Stimulated activated CD4-positive, alpha-beta T cell treated with anti-CD3 and anti-CD28 coated beads, TNF-alpha, amount 100 ng/mL, for 1 hour (primary cell): ENCODE results near the gene CMPK2.
"Not testable (repeated sequence)": the region's sequence is repeated elsewhere in the genome, so short reads cannot be mapped to it uniquely, and the experiment has no call there.

Source experiments
- DNase-seq, 3 donors: peaks; one replicate each; pipeline ENCODE4 v3.0.0-alpha.2; 2020; ENCODE audit warnings: low read depth in 3 of 3, low spot score in 1 of 3

The CMPK2 gene

GRCh38 chr2:6881046-6881445, 15.3 kb upstream of the CMPK2 start:
- no peak for DNase-seq

GRCh38 chr2:6880200-6880733, 14.6 kb upstream of the CMPK2 start:
- DNase-seq, result no peak

GRCh38 chr2:6879011-6879410, 13.3 kb upstream of the CMPK2 start:
- DNase-seq, result no peak

- DNase-seq, result no peak
Observed at GRCh38 chr2:6878549-6878948, 12.8 kb upstream of the CMPK2 start.

- DNase-seq, result no peak
Observed at GRCh38 chr2:6877402-6878304, 11.9 kb upstream of the CMPK2 start, which contains the start of gene RSAD2. RSAD2 (plus strand) TSS chr2:6877777; CDS start chr2:6877801, 24 bp downstream.

GRCh38 chr2:6876309-6876708, 10.6 kb upstream of the CMPK2 start:
- DNase-seq, result no peak

- DNase-seq, result no peak
Observed at GRCh38 chr2:6874032-6874431, 8.3 kb upstream of the CMPK2 start.

- DNase-seq, result no peak
Observed at GRCh38 chr2:6872394-6872793, 6.7 kb upstream of the CMPK2 start.

GRCh38 chr2:6866982-6867381, 1.3 kb upstream of the CMPK2 start:
- no peak for DNase-seq

- no peak for DNase-seq
Observed at GRCh38 chr2:6866275-6866671, 566 bp upstream of the CMPK2 start.

- peak in 1 of 3 donors; percentile 9 for DNase-seq
Observed at GRCh38 chr2:6864923-6865345, 773 bp downstream of the CMPK2 start.

- DNase-seq, result no peak
Observed at GRCh38 chr2:6864231-6864754, 1.4 kb downstream of the CMPK2 start.

- no peak for DNase-seq
Observed at GRCh38 chr2:6863792-6864191, 1.9 kb downstream of the CMPK2 start.

GRCh38 chr2:6860296-6860695, 5.4 kb downstream of the CMPK2 start:
- DNase-seq, result no peak

GRCh38 chr2:6858466-6859027, 7.2 kb downstream of the CMPK2 start:
- DNase-seq, result not testable (repeated sequence)

- no peak for DNase-seq
Observed at GRCh38 chr2:6856548-6856920, 9.2 kb downstream of the CMPK2 start.

GRCh38 chr2:6855860-6856547, 9.7 kb downstream of the CMPK2 start:
- no peak for DNase-seq

- no peak for DNase-seq
Observed at GRCh38 chr2:6854416-6854815, 11.3 kb downstream of the CMPK2 start.

GRCh38 chr2:6852195-6852594, 13.5 kb downstream of the CMPK2 start:
- no peak for DNase-seq

- DNase-seq, result no peak
Observed at GRCh38 chr2:6846967-6847681, 18.6 kb downstream of the CMPK2 start.

GRCh38 chr2:6846540-6846939, 19.2 kb downstream of the CMPK2 start:
- no peak for DNase-seq
